ENCODE data around the gene SSR2. TPM values are rescaled to one million over a fixed set of nuclear protein-coding genes. Genes with fewer than 3 reads are reported as not detected.

SSR2 gene
- total and polyA plus RNA-seq, 2 experiments from 2014 or later: 136 to 291 TPM

DNA sequence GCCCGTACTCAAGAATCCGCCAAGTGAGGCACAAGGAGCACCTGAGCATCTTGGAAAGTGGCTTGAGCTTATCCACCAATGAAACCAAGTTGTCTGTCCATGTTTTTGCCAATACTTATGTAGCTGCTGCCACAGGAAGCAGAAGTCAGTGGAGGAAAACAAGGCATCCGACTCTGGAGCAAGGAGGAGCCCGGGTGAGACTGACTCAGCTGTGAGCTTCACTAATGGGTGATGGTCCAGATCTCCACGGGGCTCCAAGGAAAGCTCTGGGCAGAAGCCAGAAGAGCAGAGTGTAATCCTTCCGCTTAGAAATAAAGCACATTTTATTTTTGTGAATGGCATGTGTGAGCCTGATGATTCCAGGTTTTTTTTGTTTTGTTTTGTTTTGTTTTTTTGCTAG is 12.3 kb upstream of the SSR2 start:
- H3K4me2 ChIP-seq: no peak overlapping the region
- H3K9me2 ChIP-seq (ENCODE audit: insufficient read depth): no peaks in the 10 kb centered on the region
- no peak overlapping the region for H3K4me3 ChIP-seq
- 0 out of 2 replicates have a peak, but pooled peaks cover 8% of the 10 kb centered on the region for H3F3A ChIP-seq (replicated peaks; ENCODE audit: low read depth)
- no peak overlapping the region for H3K4me3 Mint-ChIP-seq
- DNase-seq (ENCODE audit: low spot score): no peak
- H3K27ac ChIP-seq (ENCODE audit: low read depth): no peak overlapping the region
- H3K36me3 ChIP-seq (ENCODE audit: insufficient read depth): no peaks in the 10 kb centered on the region; the same call in 1 of the 2 replicates
- no peaks in the 10 kb centered on the region for H3K27me3 ChIP-seq (ENCODE audit: insufficient read depth)
- no peaks in the 10 kb centered on the region for H3K9me3 Mint-ChIP-seq
- peaks cover 5% of the 10 kb centered on the region; the same call in 1 of the 3 replicates for H3K4me1 Mint-ChIP-seq
- H3K27me3 Mint-ChIP-seq (ENCODE audit: insufficient read depth, low read depth, poor library complexity): peaks cover 2% of the 10 kb centered on the region
- H3K27ac Mint-ChIP-seq: no peak overlapping the region; the same call in 1 of the 2 replicates
- H4K20me1 ChIP-seq (replicated peaks; ENCODE audit: insufficient read depth): no peaks in the 10 kb centered on the region
- no peaks in the 10 kb centered on the region for H3K79me2 ChIP-seq (replicated peaks; ENCODE audit: insufficient read depth)
- no peaks in the 10 kb centered on the region for H3K4me1 ChIP-seq (ENCODE audit: insufficient read depth)
- TF ChIP-seq CREB1 (CRISPR knock-in tag; IDR thresholded peaks at IDR 0.05; ENCODE audit: low read depth) (no peak), EZH2 (IDR thresholded peaks at IDR 0.05; ENCODE audit: low read depth, unreplicated experiment) (no peak), ZNF331 (CRISPR knock-in tag; IDR thresholded peaks at IDR 0.05; ENCODE audit: low read depth) (no peak), STAT1 (IDR thresholded peaks at IDR 0.05; ENCODE audit: unreplicated experiment) (no peak), ZNF114 (CRISPR knock-in tag; IDR thresholded peaks at IDR 0.05) (no peak), POLR2AphosphoS5 (IDR thresholded peaks at IDR 0.05; ENCODE audit: low read depth) (no peak), NANOG (IDR thresholded peaks at IDR 0.05; ENCODE audit: borderline replicate concordance) (no peak), JUNB (IDR thresholded peaks at IDR 0.05; ENCODE audit: unreplicated experiment) (no peak), EZH2phosphoT487 (IDR thresholded peaks at IDR 0.05; ENCODE audit: unreplicated experiment) (no peak)
- TF ChIP-seq, protein P1, sequence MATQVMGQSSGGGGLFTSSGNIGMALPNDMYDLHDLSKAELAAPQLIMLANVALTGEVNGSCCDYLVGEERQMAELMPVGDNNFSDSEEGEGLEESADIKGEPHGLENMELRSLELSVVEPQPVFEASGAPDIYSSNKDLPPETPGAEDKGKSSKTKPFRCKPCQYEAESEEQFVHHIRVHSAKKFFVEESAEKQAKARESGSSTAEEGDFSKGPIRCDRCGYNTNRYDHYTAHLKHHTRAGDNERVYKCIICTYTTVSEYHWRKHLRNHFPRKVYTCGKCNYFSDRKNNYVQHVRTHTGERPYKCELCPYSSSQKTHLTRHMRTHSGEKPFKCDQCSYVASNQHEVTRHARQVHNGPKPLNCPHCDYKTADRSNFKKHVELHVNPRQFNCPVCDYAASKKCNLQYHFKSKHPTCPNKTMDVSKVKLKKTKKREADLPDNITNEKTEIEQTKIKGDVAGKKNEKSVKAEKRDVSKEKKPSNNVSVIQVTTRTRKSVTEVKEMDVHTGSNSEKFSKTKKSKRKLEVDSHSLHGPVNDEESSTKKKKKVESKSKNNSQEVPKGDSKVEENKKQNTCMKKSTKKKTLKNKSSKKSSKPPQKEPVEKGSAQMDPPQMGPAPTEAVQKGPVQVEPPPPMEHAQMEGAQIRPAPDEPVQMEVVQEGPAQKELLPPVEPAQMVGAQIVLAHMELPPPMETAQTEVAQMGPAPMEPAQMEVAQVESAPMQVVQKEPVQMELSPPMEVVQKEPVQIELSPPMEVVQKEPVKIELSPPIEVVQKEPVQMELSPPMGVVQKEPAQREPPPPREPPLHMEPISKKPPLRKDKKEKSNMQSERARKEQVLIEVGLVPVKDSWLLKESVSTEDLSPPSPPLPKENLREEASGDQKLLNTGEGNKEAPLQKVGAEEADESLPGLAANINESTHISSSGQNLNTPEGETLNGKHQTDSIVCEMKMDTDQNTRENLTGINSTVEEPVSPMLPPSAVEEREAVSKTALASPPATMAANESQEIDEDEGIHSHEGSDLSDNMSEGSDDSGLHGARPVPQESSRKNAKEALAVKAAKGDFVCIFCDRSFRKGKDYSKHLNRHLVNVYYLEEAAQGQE (IDR thresholded peaks at IDR 0.05; ENCODE audit: unreplicated experiment): no peak
- TF ChIP-seq, protein P2, sequence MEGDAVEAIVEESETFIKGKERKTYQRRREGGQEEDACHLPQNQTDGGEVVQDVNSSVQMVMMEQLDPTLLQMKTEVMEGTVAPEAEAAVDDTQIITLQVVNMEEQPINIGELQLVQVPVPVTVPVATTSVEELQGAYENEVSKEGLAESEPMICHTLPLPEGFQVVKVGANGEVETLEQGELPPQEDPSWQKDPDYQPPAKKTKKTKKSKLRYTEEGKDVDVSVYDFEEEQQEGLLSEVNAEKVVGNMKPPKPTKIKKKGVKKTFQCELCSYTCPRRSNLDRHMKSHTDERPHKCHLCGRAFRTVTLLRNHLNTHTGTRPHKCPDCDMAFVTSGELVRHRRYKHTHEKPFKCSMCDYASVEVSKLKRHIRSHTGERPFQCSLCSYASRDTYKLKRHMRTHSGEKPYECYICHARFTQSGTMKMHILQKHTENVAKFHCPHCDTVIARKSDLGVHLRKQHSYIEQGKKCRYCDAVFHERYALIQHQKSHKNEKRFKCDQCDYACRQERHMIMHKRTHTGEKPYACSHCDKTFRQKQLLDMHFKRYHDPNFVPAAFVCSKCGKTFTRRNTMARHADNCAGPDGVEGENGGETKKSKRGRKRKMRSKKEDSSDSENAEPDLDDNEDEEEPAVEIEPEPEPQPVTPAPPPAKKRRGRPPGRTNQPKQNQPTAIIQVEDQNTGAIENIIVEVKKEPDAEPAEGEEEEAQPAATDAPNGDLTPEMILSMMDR (conservative IDR thresholded peaks at IDR 0.05; ENCODE audit: low read depth in 2 of 2): no peak
- TF ChIP-seq, protein P3, sequence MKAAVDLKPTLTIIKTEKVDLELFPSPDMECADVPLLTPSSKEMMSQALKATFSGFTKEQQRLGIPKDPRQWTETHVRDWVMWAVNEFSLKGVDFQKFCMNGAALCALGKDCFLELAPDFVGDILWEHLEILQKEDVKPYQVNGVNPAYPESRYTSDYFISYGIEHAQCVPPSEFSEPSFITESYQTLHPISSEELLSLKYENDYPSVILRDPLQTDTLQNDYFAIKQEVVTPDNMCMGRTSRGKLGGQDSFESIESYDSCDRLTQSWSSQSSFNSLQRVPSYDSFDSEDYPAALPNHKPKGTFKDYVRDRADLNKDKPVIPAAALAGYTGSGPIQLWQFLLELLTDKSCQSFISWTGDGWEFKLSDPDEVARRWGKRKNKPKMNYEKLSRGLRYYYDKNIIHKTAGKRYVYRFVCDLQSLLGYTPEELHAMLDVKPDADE (IDR thresholded peaks at IDR 0.05): no peak
- TF ChIP-seq, protein P4, sequence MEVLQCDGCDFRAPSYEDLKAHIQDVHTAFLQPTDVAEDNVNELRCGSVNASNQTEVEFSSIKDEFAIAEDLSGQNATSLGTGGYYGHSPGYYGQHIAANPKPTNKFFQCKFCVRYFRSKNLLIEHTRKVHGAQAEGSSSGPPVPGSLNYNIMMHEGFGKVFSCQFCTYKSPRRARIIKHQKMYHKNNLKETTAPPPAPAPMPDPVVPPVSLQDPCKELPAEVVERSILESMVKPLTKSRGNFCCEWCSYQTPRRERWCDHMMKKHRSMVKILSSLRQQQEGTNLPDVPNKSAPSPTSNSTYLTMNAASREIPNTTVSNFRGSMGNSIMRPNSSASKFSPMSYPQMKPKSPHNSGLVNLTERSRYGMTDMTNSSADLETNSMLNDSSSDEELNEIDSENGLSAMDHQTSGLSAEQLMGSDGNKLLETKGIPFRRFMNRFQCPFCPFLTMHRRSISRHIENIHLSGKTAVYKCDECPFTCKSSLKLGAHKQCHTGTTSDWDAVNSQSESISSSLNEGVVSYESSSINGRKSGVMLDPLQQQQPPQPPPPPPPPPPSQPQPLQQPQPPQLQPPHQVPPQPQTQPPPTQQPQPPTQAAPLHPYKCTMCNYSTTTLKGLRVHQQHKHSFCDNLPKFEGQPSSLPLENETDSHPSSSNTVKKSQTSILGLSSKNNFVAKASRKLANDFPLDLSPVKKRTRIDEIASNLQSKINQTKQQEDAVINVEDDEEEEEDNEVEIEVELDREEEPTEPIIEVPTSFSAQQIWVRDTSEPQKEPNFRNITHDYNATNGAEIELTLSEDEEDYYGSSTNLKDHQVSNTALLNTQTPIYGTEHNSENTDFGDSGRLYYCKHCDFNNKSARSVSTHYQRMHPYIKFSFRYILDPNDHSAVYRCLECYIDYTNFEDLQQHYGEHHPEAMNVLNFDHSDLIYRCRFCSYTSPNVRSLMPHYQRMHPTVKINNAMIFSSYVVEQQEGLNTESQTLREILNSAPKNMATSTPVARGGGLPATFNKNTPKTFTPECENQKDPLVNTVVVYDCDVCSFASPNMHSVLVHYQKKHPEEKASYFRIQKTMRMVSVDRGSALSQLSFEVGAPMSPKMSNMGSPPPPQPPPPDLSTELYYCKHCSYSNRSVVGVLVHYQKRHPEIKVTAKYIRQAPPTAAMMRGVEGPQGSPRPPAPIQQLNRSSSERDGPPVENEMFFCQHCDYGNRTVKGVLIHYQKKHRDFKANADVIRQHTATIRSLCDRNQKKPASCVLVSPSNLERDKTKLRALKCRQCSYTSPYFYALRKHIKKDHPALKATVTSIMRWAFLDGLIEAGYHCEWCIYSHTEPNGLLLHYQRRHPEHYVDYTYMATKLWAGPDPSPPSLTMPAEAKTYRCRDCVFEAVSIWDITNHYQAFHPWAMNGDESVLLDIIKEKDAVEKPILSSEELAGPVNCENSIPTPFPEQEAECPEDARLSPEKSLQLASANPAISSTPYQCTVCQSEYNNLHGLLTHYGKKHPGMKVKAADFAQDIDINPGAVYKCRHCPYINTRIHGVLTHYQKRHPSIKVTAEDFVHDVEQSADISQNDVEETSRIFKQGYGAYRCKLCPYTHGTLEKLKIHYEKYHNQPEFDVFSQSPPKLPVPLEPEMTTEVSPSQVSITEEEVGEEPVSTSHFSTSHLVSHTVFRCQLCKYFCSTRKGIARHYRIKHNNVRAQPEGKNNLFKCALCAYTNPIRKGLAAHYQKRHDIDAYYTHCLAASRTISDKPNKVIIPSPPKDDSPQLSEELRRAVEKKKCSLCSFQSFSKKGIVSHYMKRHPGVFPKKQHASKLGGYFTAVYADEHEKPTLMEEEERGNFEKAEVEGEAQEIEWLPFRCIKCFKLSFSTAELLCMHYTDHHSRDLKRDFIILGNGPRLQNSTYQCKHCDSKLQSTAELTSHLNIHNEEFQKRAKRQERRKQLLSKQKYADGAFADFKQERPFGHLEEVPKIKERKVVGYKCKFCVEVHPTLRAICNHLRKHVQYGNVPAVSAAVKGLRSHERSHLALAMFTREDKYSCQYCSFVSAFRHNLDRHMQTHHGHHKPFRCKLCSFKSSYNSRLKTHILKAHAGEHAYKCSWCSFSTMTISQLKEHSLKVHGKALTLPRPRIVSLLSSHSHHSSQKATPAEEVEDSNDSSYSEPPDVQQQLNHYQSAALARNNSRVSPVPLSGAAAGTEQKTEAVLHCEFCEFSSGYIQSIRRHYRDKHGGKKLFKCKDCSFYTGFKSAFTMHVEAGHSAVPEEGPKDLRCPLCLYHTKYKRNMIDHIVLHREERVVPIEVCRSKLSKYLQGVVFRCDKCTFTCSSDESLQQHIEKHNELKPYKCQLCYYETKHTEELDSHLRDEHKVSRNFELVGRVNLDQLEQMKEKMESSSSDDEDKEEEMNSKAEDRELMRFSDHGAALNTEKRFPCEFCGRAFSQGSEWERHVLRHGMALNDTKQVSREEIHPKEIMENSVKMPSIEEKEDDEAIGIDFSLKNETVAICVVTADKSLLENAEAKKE (CRISPR knock-in tag; IDR thresholded peaks at IDR 0.05): no peak
- peaks cover 14% of the 10 kb centered on the region for H3K36me3 Mint-ChIP-seq (ENCODE audit: low read depth)
- ATAC-seq: no peak
- no peak overlapping the region for H2AFZ ChIP-seq
